Activated T-cell treated with anti-CD3 and anti-CD28 coated beads for 1 hour (primary cell): ENCODE measurements around the gene TSPY9.
"Not testable (repeated sequence)": the region's sequence is repeated elsewhere in the genome, so short reads cannot be mapped to it uniquely, and the experiment has no call there.

Experiments
- DNase-seq: peaks from one replicate; pipeline ENCODE4 v3.0.0-alpha.2; 2020; ENCODE audit warnings: low read depth

The TSPY9 gene

GRCh38 chrY:9486967-9487366, at the start of gene TSPY9:
Gene TSPY9 (plus strand): TSS chrY:9487267. CDS start chrY:9487313, 46 bp downstream.
- DNase-seq: not testable (repeated sequence)

- DNase-seq: not testable (repeated sequence)
Measured at GRCh38 chrY:9466655-9467054, 20.4 kb upstream of the TSPY9 start, which contains the start of gene TSPY1. Gene TSPY1 (plus strand): TSS chrY:9466955. CDS start chrY:9467001, 46 bp downstream.

- not testable (repeated sequence) for DNase-seq
Measured at GRCh38 chrY:9504396-9504795, 17.3 kb downstream of the TSPY9 start.

- DNase-seq: not testable (repeated sequence)
Measured at GRCh38 chrY:9516287-9516686, 29.2 kb downstream of the TSPY9 start.

GRCh38 chrY:9527580-9527979, 40.5 kb downstream of the TSPY9 start, which contains the start of gene TSPY10:
Gene TSPY10 (plus strand): TSS chrY:9527880. CDS start chrY:9527926, 46 bp downstream.
- not testable (repeated sequence) for DNase-seq
